Measurements from ENCODE around the gene NPSR1.

The NPSR1 gene

GRCh38 chr7:34652809-34653208 lies 5.2 kb upstream of the NPSR1 start:
- no peak for DNase-seq (ENCODE audit: low spot score)
- Histone ChIP-seq H3K9me3 (ENCODE audit: severe bottlenecking) (no peaks in the 10 kb centered on the region), H3K27ac (ENCODE audit: poor library complexity, severe bottlenecking) (no peak overlapping the region), H3K36me3 (ENCODE audit: low read depth) (no peaks in the 10 kb centered on the region), H3K4me1 (ENCODE audit: insufficient read depth, poor library complexity, severe bottlenecking) (no peaks in the 10 kb centered on the region), H3K27me3 (ENCODE audit: insufficient read depth, poor library complexity, severe bottlenecking) (peaks cover 3% of the 10 kb centered on the region), H3K4me3 (ENCODE audit: severe bottlenecking) (no peak overlapping the region)
- no peak for TF ChIP-seq CTCF (IDR thresholded peaks at IDR 0.05; ENCODE audit: poor library complexity, severe bottlenecking)
- peak; percentile 70 for ATAC-seq (ENCODE audit: low read depth)

- Histone ChIP-seq H3K4me3 (ENCODE audit: severe bottlenecking) (no peak overlapping the region), H3K27me3 (ENCODE audit: insufficient read depth, poor library complexity, severe bottlenecking) (peaks cover 3% of the 10 kb centered on the region), H3K9me3 (ENCODE audit: severe bottlenecking) (no peaks in the 10 kb centered on the region), H3K36me3 (ENCODE audit: low read depth) (no peaks in the 10 kb centered on the region), H3K4me1 (ENCODE audit: insufficient read depth, poor library complexity, severe bottlenecking) (no peaks in the 10 kb centered on the region), H3K27ac (ENCODE audit: poor library complexity, severe bottlenecking) (no peak overlapping the region)
- DNase-seq (ENCODE audit: low spot score) (no peak), ATAC-seq (ENCODE audit: low read depth) (no peak)
- TF ChIP-seq CTCF (IDR thresholded peaks at IDR 0.05; ENCODE audit: poor library complexity, severe bottlenecking), result no peak
Measured at GRCh38 chr7:34653787-34654186, 4.2 kb upstream of the NPSR1 start.

GRCh38 chr7:34655384-34655783 lies 2.6 kb upstream of the NPSR1 start:
- H3K4me3 ChIP-seq (ENCODE audit: severe bottlenecking), result no peak overlapping the region
- no peaks in the 10 kb centered on the region for H3K36me3 ChIP-seq (ENCODE audit: low read depth)
- no peaks in the 10 kb centered on the region for H3K9me3 ChIP-seq (ENCODE audit: severe bottlenecking)
- no peak for DNase-seq (ENCODE audit: low spot score)
- H3K4me1 ChIP-seq (ENCODE audit: insufficient read depth, poor library complexity, severe bottlenecking), result no peaks in the 10 kb centered on the region
- no peak for TF ChIP-seq CTCF (IDR thresholded peaks at IDR 0.05; ENCODE audit: poor library complexity, severe bottlenecking)
- H3K27me3 ChIP-seq (ENCODE audit: insufficient read depth, poor library complexity, severe bottlenecking), result peaks cover 3% of the 10 kb centered on the region
- ATAC-seq (ENCODE audit: low read depth), result no peak
- H3K27ac ChIP-seq (ENCODE audit: poor library complexity, severe bottlenecking), result no peak overlapping the region

- no peak for TF ChIP-seq CTCF (IDR thresholded peaks at IDR 0.05; ENCODE audit: poor library complexity, severe bottlenecking)
- Histone ChIP-seq H3K9me3 (ENCODE audit: severe bottlenecking) (no peaks in the 10 kb centered on the region), H3K4me1 (ENCODE audit: insufficient read depth, poor library complexity, severe bottlenecking) (no peaks in the 10 kb centered on the region), H3K27me3 (ENCODE audit: insufficient read depth, poor library complexity, severe bottlenecking) (peaks cover 3% of the 10 kb centered on the region), H3K36me3 (ENCODE audit: low read depth) (no peaks in the 10 kb centered on the region), H3K27ac (ENCODE audit: poor library complexity, severe bottlenecking) (no peak overlapping the region), H3K4me3 (ENCODE audit: severe bottlenecking) (no peak overlapping the region)
- no peak for DNase-seq (ENCODE audit: low spot score)
- ATAC-seq (ENCODE audit: low read depth), result no peak
Measured at GRCh38 chr7:34656041-34656440, 2.0 kb upstream of the NPSR1 start.

- no peak for ATAC-seq (ENCODE audit: low read depth)
- H3K27me3 ChIP-seq (ENCODE audit: insufficient read depth, poor library complexity, severe bottlenecking), result no peaks in the 10 kb centered on the region
- H3K9me3 ChIP-seq (ENCODE audit: severe bottlenecking), result no peaks in the 10 kb centered on the region
- H3K27ac ChIP-seq (ENCODE audit: poor library complexity, severe bottlenecking), result no peak overlapping the region
- no peaks in the 10 kb centered on the region for H3K4me1 ChIP-seq (ENCODE audit: insufficient read depth, poor library complexity, severe bottlenecking)
- DNase-seq (ENCODE audit: low spot score), result no peak
- no peak for TF ChIP-seq CTCF (IDR thresholded peaks at IDR 0.05; ENCODE audit: poor library complexity, severe bottlenecking)
- no peaks in the 10 kb centered on the region for H3K36me3 ChIP-seq (ENCODE audit: low read depth)
- H3K4me3 ChIP-seq (ENCODE audit: severe bottlenecking), result no peak overlapping the region
Measured at GRCh38 chr7:34659472-34660075, 1.6 kb downstream of the NPSR1 start.
